HCT116 (cell line): ENCODE measurements around the gene SLC6A14.

ENCODE experiments used
- CEBPB ChIP-seq: IDR thresholded peaks from 2 replicates; pipeline ENCODE4 v1.6.1; 2012; ENCODE audit warnings: low read depth
- EZH2 ChIP-seq: fragments of 200-600 bp; sonication (generic); IDR thresholded peaks from 2 replicates; pipeline ENCODE4 v1.6.1; 2017; ENCODE audit warnings: antibody characterized with exemption, mixed run types
- EZH2phosphoT487 ChIP-seq: fragments of 200-600 bp; IDR thresholded peaks from 2 replicates; pipeline ENCODE4 v1.6.1; 2018; ENCODE audit warnings: antibody characterized with exemption, borderline replicate concordance
- TF ChIP-seq, protein P1 (sequence below), 3 experiments: fragments of 200-600 bp in 1 of 3; sonication (generic) in 1 of 3; IDR thresholded peaks in 2 of 3; conservative IDR thresholded peaks in 1 of 3; 2 replicates each; pipeline ENCODE4 v1.5.1; 2012 to 2017; ENCODE audit warnings: low read depth in 2 of 3, low read length in 2 of 3, antibody characterized with exemption in 1 of 3, borderline replicate concordance in 1 of 3, control low read depth in 1 of 3, mild to moderate bottlenecking in 1 of 3, mixed read lengths in 1 of 3, mixed run types in 1 of 3, moderate library complexity in 1 of 3; ENCODE audit not compliant: insufficient read depth in 1 of 3

DNA sequence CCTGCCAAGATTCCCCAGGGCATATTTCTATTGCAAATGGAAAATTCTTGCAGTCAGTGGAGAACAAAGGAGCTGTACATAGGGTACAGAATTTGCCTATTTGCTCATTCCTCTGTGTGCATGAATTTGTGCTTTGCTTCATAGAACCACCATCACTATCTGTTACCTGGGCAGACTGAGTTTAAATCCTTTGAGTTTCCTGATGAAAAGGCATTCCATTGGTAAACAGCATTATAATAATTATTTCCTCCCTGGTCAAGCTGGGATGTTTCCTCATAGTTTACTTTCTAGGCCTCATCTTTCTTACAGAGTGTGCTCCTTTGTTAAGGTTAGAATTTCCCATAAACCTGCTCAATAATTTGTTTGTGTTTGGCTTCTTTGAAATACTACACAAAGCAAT, 809 bp upstream of the SLC6A14 start:
- TF ChIP-seq EZH2 (no peak), EZH2phosphoT487 (no peak), CEBPB (no peak)
- TF ChIP-seq, protein P1, sequence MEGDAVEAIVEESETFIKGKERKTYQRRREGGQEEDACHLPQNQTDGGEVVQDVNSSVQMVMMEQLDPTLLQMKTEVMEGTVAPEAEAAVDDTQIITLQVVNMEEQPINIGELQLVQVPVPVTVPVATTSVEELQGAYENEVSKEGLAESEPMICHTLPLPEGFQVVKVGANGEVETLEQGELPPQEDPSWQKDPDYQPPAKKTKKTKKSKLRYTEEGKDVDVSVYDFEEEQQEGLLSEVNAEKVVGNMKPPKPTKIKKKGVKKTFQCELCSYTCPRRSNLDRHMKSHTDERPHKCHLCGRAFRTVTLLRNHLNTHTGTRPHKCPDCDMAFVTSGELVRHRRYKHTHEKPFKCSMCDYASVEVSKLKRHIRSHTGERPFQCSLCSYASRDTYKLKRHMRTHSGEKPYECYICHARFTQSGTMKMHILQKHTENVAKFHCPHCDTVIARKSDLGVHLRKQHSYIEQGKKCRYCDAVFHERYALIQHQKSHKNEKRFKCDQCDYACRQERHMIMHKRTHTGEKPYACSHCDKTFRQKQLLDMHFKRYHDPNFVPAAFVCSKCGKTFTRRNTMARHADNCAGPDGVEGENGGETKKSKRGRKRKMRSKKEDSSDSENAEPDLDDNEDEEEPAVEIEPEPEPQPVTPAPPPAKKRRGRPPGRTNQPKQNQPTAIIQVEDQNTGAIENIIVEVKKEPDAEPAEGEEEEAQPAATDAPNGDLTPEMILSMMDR (IDR thresholded peaks at IDR 0.05 in 2 of 3, conservative IDR thresholded peaks at IDR 0.05 in 1 of 3; ENCODE audit: borderline replicate concordance in 1 of 3, insufficient read depth in 1 of 3, low read depth in 2 of 3, low read length in 2 of 3), result no peak
